ENCODE results near the gene F11.

DNA sequence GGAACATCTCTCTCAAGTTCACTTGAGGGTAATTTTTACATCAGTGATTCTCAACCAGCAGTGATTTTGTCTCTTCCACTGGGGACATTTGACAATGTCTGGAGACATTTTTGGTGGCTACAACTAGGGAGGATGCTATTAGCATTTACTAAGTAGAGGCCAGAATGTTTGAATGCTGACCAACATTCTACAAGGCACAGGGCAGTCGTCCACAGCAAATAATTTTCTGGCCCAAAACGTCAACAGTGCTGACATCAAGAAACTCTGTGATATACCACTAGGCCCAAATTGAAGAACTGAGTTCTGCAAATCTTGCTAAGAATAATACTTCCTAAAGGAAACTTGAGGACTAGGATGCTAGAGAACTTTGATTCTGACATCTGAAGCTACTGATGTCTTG is 31.6 kb upstream of the F11 start:
- TF ChIP-seq, protein P1, sequence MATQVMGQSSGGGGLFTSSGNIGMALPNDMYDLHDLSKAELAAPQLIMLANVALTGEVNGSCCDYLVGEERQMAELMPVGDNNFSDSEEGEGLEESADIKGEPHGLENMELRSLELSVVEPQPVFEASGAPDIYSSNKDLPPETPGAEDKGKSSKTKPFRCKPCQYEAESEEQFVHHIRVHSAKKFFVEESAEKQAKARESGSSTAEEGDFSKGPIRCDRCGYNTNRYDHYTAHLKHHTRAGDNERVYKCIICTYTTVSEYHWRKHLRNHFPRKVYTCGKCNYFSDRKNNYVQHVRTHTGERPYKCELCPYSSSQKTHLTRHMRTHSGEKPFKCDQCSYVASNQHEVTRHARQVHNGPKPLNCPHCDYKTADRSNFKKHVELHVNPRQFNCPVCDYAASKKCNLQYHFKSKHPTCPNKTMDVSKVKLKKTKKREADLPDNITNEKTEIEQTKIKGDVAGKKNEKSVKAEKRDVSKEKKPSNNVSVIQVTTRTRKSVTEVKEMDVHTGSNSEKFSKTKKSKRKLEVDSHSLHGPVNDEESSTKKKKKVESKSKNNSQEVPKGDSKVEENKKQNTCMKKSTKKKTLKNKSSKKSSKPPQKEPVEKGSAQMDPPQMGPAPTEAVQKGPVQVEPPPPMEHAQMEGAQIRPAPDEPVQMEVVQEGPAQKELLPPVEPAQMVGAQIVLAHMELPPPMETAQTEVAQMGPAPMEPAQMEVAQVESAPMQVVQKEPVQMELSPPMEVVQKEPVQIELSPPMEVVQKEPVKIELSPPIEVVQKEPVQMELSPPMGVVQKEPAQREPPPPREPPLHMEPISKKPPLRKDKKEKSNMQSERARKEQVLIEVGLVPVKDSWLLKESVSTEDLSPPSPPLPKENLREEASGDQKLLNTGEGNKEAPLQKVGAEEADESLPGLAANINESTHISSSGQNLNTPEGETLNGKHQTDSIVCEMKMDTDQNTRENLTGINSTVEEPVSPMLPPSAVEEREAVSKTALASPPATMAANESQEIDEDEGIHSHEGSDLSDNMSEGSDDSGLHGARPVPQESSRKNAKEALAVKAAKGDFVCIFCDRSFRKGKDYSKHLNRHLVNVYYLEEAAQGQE (IDR thresholded peaks at IDR 0.05; ENCODE audit: insufficient replicate concordance, low read depth) = no peak
- TF ChIP-seq, protein P2, sequence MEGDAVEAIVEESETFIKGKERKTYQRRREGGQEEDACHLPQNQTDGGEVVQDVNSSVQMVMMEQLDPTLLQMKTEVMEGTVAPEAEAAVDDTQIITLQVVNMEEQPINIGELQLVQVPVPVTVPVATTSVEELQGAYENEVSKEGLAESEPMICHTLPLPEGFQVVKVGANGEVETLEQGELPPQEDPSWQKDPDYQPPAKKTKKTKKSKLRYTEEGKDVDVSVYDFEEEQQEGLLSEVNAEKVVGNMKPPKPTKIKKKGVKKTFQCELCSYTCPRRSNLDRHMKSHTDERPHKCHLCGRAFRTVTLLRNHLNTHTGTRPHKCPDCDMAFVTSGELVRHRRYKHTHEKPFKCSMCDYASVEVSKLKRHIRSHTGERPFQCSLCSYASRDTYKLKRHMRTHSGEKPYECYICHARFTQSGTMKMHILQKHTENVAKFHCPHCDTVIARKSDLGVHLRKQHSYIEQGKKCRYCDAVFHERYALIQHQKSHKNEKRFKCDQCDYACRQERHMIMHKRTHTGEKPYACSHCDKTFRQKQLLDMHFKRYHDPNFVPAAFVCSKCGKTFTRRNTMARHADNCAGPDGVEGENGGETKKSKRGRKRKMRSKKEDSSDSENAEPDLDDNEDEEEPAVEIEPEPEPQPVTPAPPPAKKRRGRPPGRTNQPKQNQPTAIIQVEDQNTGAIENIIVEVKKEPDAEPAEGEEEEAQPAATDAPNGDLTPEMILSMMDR (IDR thresholded peaks at IDR 0.05; ENCODE audit: insufficient read depth, low read length) = no peak

Measured in HL-60 (cell line).